GM19099 (cell line): ENCODE data around the gene GH2.
"Not testable (repeated sequence)": the region's sequence is repeated elsewhere in the genome, so short reads cannot be mapped to it uniquely, and the experiment has no call there.

Source experiments
- POLR2A ChIP-seq: IDR thresholded peaks from 3 replicates; pipeline ENCODE4 v1.6.1; 2011; ENCODE audit warnings: low read depth; ENCODE audit not compliant: insufficient read length; ENCODE audit errors: extremely low read depth

GH2 gene

DNA sequence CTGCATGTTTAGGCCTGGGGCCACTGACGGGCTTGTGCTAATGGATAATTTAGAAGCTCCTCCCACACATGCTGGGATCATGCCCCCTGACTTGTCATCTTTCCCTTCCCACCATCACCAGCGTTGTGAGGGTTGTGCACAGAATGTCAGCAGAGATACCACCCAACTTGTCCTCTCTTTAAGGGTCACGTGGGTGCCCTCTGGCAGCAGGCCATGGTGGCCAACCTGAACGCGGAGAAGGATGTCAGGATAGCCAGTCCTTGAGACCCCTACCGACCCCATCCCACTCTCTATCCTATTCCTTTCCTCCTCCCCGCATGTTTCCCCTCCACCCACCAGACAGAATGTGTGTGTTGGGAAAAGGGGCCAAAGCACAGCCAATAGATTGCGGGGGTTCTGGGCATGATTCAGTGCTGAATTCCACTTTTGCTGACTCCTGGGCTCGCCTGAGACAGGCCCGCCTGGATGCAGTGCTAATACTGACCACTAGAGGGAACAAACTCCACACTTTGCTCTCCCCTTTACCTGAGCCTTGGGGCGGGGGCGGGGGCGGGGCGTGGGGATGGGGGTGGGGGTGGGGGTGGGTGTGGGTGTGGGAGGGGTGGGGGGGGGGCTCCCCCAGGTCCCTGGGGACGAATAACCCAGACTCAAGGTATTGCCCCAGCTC, at the start of gene GH2:
Gene GH2 (minus strand): TSS at position 10 of the 667 bp plus-strand sequence. CDS start 143 bp downstream, outside the sequence.
- TF ChIP-seq POLR2A, result no peak

DNA sequence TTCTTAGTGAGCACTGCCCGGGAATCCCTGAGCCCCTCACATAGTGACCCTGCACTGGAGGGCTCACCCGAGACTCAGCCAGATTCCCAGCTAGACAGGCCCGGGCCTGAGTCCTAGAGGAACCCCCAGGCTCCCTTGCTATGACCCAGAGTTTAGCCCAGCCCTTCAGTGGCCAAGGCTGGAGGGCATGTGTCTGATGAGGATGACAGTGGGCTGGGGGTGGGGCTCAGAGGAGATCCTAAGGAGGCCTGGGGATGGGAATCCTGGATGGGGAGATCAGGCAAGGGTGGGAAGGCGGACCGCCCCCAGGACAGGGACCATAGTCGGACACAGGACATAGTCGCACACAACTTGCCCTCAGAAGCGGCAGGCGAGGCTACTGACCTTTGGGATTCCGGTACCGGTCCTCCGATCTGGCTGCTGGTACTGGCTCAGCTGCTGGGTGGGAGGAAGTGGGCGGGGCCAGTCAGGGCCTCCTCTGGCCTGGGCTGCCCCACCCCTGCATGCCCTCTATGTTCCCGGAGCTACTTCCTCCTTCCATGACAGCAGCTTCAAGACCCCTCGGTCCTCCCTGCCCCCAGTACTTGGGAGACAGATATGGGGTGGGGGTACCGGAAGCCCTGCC, 49.3 kb upstream of the GH2 start:
- TF ChIP-seq POLR2A, result peak; percentile 24

DNA sequence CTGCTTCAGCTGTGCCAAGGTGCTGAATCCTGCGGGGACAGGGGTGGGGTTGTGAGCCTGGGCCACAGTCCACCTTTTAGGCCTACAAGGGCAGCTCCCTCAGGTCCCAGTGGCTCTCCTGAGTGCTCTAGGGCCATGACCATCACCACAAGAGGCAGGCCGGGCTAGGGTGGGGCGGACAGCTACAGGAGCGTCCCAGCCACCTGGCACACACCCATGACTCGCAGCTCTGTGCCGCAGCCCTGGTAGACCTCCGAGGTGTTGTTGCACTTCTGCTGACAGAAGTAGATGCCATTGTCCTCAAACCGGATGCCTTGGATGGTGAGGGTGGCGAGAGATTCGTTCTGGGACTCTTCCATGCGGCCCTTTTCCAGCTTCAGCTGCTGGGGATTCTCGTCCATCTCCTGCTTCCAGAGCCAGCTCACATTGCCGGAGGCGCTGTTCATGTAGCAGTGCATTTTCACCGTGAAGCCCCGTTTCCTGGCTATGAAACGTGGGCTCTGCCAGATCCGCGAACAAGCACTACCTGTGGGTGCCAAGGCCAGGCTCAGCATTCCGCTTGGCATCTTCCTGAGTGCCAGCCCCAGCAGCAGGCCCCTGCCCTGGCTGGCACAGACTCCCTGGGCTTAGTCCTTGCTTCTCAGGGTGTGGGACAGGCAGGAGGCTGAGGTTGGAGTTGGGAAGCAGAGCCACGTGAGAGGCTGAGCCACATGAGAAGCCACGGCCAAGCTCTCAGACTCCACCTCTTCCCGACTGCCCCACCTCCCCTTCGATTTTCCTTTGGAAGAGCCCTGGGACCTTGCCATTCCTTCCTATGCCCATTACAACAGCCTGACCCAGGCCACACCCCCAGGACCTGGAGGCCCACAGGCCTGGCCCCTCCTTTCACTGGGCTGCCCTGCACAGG, 48.4 kb upstream of the GH2 start:
- no peak for TF ChIP-seq POLR2A

DNA sequence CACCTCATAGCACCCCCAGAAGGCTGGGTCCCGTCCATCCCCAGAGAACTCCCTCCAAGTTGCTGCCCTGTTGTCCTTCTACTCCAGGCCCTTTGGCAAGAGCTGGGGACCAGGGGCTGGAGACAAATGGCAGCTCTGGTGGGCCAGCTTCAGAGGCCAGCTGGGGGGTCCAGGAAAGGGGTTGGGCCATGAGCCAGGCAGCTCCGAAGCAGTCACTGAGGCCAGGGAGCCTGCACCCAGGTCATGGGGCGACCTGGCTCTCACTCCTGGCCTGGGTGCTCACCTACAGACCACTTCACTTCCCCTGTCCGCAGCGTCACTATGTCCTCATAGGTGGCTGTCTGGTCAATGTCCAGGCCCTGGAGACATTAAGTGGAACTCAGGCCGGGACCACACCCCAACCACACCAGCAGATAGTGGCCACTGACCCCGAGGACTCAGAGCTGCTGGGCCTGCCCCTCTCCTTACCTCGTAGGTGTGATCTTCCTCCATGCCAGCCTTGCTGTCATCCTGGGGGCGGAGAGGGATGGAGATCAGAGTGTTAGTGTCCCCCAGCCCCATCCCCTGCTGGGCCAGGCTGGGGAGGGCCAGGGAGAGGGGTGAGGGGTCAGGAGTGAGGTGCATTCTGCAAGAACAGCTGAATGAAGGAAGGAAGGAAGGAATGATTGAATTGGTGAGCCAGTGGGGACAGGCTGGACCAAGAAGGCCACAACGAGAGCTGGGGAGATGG, 47.4 kb upstream of the GH2 start:
- no peak for TF ChIP-seq POLR2A

DNA sequence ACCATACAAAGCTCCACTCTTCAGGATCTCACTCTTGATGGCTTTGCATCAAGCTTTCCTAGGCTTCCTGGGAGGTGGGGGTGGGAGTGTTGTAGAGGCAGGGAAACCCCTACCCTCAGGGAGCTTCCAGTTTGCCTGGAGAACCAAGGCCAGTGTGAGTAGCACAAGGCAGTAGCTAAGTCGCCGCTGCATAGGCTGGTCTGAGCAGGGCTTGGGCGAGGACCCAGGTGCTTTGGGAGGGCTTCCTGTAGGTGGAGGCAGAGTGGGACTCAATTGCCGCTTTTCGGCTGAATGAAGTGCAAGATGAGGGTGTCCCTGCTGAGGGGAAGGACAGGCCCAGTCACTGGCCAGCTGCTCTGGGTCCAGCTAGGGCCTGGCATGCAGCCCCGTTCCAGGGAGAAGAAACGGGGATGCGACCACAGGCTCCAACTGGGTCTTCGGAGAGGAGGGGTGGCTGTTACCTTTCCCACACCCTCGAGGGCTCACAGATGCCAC, 46.5 kb upstream of the GH2 start:
- no peak for TF ChIP-seq POLR2A

DNA sequence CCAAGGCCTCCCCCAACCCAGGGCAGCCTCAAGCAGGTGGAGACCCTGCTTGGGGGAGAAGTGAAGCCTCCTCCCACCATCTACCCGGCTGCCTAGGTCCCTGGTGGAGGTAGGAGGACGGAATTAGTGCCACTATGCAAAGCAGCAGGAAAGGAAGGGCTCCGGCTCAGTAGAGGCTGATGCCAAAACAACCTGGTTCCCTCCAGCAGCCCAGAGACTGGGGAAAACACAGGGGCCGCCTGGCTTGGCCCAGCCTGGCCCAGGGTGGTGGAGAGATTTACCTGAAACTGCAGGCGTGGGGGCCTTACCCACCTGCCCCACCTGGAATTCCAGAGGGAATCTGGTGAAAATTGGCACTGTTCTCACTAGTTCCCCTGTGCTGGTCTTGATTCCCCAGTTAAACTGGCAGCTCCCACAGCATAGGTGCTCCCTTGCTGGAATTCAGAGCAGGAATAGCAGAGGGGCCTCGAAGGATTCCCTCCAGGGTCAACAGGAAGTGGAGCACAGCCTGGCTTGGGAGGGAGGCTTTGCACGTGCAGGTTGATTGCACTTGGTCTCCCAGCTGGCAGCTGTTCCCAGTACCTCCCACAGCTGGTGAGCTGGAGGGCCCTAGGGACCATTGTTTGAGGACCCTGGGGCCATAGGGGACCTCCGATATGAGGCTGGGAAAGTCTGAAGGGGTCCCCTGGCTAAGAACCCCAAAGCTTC, 45.9 kb upstream of the GH2 start:
- TF ChIP-seq POLR2A, result no peak

DNA sequence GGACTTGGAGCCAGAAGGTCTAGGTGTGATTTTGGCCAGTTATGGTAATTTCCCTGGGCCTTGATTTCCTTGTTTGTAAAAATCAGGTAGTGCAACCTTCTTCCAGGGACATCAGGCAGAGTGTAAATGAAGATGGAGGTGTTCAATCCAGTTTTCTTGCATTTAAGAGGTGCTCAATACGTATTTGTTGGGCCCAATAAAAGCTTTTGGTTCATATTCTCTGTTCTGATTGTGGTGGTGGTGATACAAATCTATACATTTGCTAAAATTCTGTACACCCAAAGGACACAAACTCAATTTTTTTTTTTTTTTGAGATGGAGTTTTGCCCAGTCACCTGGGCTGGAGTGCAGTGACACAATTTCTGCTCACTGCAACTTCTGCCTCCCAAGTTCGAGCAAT, 44.4 kb upstream of the GH2 start:
- no peak for TF ChIP-seq POLR2A

DNA sequence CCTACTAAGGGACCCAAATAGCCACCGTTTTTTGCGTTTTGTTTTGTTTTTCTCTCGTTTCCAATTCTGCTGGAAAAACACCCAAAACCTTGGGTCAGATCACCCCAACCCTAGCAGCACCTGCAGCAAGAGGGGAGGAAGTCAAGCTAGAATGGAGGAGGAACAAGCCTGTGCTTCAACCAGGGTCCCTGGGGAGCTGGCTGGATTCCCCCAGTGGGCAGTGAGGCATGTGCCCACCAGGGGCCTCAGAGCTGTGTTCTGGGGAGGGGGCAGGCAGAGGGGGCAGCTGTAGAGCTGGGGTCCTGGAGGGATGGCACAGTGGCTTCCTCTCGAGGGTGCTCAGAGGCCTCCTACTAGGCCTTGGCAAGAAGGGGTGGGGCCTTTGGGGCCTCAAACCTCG, 43.9 kb upstream of the GH2 start:
- peak; percentile 27 for TF ChIP-seq POLR2A

DNA sequence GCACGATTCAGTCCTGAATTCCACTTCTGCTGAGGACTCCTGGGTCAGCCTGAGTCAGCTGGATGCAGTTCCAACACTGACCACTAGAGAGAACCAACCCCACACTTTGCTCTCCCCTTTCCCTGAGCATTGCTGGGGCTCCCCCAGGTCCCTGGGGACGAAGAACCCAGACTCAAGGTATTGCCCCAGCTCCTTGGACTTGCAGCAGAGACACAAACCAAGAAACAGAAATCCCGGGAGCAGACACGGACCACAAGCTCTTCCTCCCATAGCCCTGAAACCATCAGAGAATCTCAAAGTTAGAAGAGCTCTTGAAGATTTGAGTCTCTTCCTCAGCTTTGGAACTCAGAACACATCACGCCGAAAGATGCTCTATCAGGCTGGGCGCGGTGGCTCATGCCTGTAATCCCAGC, 37.6 kb upstream of the GH2 start:
- no peak for TF ChIP-seq POLR2A

DNA sequence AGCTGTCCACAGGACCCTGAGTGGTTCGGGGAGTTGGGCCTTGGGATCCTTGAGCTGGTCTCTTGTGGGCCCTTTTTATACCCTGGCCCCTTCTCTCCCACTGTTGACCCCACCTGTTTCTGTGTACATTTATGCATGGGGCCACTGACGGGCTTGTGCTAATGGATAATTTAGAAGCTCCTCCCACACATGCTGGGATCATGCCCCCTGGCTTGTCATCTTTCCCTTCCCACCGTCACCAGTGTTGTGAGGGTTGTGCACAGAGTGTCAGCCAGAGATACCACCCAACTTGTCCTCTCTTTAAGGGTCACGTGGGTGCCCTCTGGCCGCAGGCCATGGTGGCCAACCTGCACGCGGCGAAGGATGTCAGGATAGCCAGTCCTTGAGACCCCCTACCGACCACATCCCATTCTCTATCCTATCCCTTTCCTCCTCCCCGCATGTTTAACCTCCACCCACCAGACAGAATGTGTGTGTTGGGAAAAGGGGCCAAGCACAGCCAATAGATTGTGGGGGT, 37.1 kb upstream of the GH2 start, which contains the start of gene GH1:
Gene GH1 (minus strand): TSS at position 51 of the 517 bp plus-strand sequence. CDS start 63 bp downstream, outside the sequence.
- not testable (repeated sequence) for TF ChIP-seq POLR2A

DNA sequence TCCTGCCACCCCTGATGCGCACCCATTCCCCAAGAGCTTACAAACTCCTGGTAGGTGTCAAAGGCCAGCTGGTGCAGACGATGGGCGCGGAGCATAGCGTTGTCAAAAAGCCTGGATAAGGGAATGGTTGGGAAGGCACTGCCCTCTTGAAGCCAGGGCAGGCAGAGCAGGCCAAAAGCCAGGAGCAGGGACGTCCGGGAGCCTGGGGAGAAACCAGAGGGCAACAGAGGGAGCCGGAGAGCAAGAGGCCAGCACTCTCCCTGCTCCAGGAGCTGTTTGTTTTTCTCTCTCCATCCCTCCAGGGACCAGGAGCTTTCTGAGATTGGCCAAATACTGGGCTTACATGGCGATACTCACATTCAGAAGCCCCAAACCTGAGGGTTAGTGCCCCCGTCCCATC, 36.6 kb upstream of the GH2 start:
- no peak for TF ChIP-seq POLR2A

DNA sequence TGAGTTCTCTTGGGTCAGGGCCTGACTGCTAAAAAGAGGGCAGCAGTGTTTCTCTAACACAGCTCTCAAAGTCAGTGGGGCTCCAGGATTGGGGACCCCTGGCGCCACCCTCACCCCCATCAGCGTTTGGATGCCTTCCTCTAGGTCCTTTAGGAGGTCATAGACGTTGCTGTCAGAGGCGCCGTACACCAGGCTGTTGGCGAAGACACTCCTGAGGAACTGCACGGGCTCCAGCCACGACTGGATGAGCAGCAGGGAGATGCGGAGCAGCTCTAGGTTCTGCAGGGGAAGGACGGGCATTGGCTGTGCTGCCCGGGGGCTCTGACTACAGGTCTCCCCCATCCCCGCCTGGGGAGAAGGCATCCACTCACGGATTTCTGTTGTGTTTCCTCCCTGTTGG, 35.9 kb upstream of the GH2 start:
- no peak for TF ChIP-seq POLR2A

DNA sequence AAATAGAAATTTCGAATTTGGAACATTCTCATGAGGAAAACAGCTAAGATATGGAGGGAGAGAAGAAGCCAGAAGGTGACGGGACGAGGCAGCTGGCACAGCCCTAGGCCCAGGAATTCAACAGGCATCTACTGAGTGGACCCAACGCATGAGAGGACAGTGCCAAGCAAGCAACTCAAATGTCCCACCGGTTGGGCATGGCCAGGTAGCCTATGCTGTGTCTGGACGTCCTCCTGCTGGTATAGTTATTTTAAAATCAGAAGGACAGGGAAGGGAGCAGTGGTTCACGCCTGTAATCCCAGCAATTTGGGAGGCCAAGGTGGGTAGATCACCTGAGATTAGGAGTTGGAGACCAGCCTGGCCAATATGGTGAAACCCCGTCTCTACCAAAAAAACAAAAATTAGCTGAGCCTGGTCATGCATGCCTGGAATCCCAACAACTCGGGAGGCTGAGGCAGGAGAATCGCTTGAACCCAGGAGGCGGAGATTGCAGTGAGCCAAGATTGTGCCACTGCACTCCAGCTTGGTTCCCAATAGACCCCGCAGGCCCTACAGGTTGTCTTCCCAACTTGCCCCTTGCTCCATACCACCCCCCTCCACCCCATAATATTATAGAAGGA, 34.9 kb upstream of the GH2 start:
- no peak for TF ChIP-seq POLR2A
